OCI-LY1 (cell line): ENCODE measurements around the gene KCTD1.

Experiments used
- H2AFZ ChIP-seq: fragments of 200-600 bp; sonication (generic), shearing (Covaris generic); 2 replicates; pipeline ENCODE4 v1.6.0; 2014; ENCODE audit warnings: antibody characterized with exemption, mild to moderate bottlenecking, low read length
- H3F3A ChIP-seq: fragments of 200-600 bp; sonication (generic), shearing (Covaris generic); 2 replicates; pipeline ENCODE4 v1.6.0; 2014; ENCODE audit warnings: mild to moderate bottlenecking, antibody characterized with exemption, low read length, moderate library complexity; ENCODE audit not compliant: insufficient read depth
- H3K27ac ChIP-seq: fragments of 200-600 bp; sonication (generic); 2 replicates; pipeline ENCODE4 v1.5.1; 2014; ENCODE audit warnings: low read length, mixed run types, mild to moderate bottlenecking, low read depth; ENCODE audit not compliant: poor library complexity, severe bottlenecking
- H3K27me3 ChIP-seq: fragments of 200-600 bp; sonication (generic); 2 replicates; pipeline ENCODE4 v1.6.0; 2014; ENCODE audit warnings: antibody characterized with exemption, mild to moderate bottlenecking, low read length, moderate library complexity; ENCODE audit not compliant: insufficient read depth
- H3K36me3 ChIP-seq: fragments of 200-600 bp; sonication (generic); 2 replicates; pipeline ENCODE4 v1.6.1; 2014; ENCODE audit warnings: mild to moderate bottlenecking, antibody characterized with exemption, low read length, moderate library complexity, mixed read lengths; ENCODE audit not compliant: insufficient read depth
- H3K4me1 ChIP-seq: fragments of 200-600 bp; sonication (generic); 2 replicates; pipeline ENCODE4 v1.5.1; 2014; ENCODE audit warnings: mild to moderate bottlenecking, low read length, moderate library complexity; ENCODE audit not compliant: insufficient read depth, severe bottlenecking
- H3K4me2 ChIP-seq: fragments of 200-600 bp; sonication (generic), shearing (Covaris generic); 2 replicates; pipeline ENCODE4 v1.6.1; 2014; ENCODE audit warnings: low read length
- H3K4me3 ChIP-seq: fragments of 200-600 bp; sonication (generic); 2 replicates; pipeline ENCODE4 v1.5.1; 2014; ENCODE audit warnings: low read length, low read depth, mild to moderate bottlenecking, mixed read lengths; ENCODE audit not compliant: poor library complexity, severe bottlenecking
- H3K79me2 ChIP-seq: fragments of 200-600 bp; shearing (Covaris generic); 2 replicates; pipeline ENCODE4 v1.6.1; 2016; ENCODE audit warnings: mixed run types, low read length, mixed read lengths; ENCODE audit not compliant: insufficient read depth
- H3K9ac ChIP-seq: fragments of 200-600 bp; sonication (generic), shearing (Covaris generic); 2 replicates; pipeline ENCODE4 v1.6.1; 2014; ENCODE audit warnings: mild to moderate bottlenecking, low read length, mixed read lengths
- H3K9me2 ChIP-seq: fragments of 200-600 bp; sonication (generic), shearing (Covaris generic); 2 replicates; pipeline ENCODE4 v1.6.1; 2014; ENCODE audit warnings: low read depth, mild to moderate bottlenecking, low read length, mixed read lengths
- H3K9me3 ChIP-seq: fragments of 200-600 bp; shearing (Covaris generic); 2 replicates; pipeline ENCODE4 v1.6.1; 2014; ENCODE audit warnings: low read length, mixed read lengths
- H4K20me1 ChIP-seq: fragments of 200-600 bp; sonication (generic), shearing (Covaris generic); 2 replicates; pipeline ENCODE4 v1.6.0; 2016; ENCODE audit warnings: mild to moderate bottlenecking, low read length; ENCODE audit not compliant: insufficient read depth
- EZH2 ChIP-seq: fragments of 200-600 bp; sonication (generic), shearing (Covaris generic); IDR thresholded peaks from 2 replicates; pipeline ENCODE4 v1.8.0; 2017; ENCODE audit warnings: borderline replicate concordance, mixed run types, mild to moderate bottlenecking, antibody characterized with exemption, low read length, moderate library complexity, mixed read lengths
- TF ChIP-seq, protein P1 (sequence below): fragments of 200-600 bp; sonication (generic), shearing (Covaris generic); IDR thresholded peaks from 2 replicates; pipeline ENCODE4 v1.5.1; 2017; ENCODE audit warnings: mild to moderate bottlenecking, antibody characterized with exemption, low read length, moderate library complexity, mixed read lengths

Gene KCTD1

GRCh38 chr18:26546170-26546874, 2.0 kb downstream of the KCTD1 start:
- Histone ChIP-seq H3K36me3 (no peaks in the 10 kb centered on the region), H3K4me1 (peaks cover 31% of the 10 kb centered on the region), H3K27me3 (no peaks in the 10 kb centered on the region), H3K27ac (no peak overlapping the region), H3K4me3 (no peak overlapping the region), H3K9ac (no peak overlapping the region), H3K9me3 (no peaks in the 10 kb centered on the region), H4K20me1 (no peaks in the 10 kb centered on the region), H3K4me2 (peak overlapping the region; percentile 13; the same call in 1 of the 2 replicates), H3K9me2 (no peaks in the 10 kb centered on the region), H3K79me2 (no peaks in the 10 kb centered on the region), H2AFZ (no peak overlapping the region), H3F3A (no peaks in the 10 kb centered on the region)
- TF ChIP-seq, protein P1, sequence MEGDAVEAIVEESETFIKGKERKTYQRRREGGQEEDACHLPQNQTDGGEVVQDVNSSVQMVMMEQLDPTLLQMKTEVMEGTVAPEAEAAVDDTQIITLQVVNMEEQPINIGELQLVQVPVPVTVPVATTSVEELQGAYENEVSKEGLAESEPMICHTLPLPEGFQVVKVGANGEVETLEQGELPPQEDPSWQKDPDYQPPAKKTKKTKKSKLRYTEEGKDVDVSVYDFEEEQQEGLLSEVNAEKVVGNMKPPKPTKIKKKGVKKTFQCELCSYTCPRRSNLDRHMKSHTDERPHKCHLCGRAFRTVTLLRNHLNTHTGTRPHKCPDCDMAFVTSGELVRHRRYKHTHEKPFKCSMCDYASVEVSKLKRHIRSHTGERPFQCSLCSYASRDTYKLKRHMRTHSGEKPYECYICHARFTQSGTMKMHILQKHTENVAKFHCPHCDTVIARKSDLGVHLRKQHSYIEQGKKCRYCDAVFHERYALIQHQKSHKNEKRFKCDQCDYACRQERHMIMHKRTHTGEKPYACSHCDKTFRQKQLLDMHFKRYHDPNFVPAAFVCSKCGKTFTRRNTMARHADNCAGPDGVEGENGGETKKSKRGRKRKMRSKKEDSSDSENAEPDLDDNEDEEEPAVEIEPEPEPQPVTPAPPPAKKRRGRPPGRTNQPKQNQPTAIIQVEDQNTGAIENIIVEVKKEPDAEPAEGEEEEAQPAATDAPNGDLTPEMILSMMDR: no peak
- TF ChIP-seq EZH2: no peak

GRCh38 chr18:26545335-26546123, 2.8 kb downstream of the KCTD1 start:
- no peak overlapping the region for H3K27ac ChIP-seq
- no peaks in the 10 kb centered on the region for H3K36me3 ChIP-seq
- no peaks in the 10 kb centered on the region for H3F3A ChIP-seq
- peak overlapping the region; percentile 13; the same call in 1 of the 2 replicates for H3K4me2 ChIP-seq
- H3K4me1 ChIP-seq: peaks cover 31% of the 10 kb centered on the region
- no peaks in the 10 kb centered on the region for H3K9me3 ChIP-seq
- H3K27me3 ChIP-seq: no peaks in the 10 kb centered on the region
- H4K20me1 ChIP-seq: no peaks in the 10 kb centered on the region
- H3K9ac ChIP-seq: no peak overlapping the region
- no peak overlapping the region for H3K4me3 ChIP-seq
- no peak overlapping the region for H2AFZ ChIP-seq
- H3K9me2 ChIP-seq: no peaks in the 10 kb centered on the region
- TF ChIP-seq, protein P1: no peak
- no peak for TF ChIP-seq EZH2
- no peaks in the 10 kb centered on the region for H3K79me2 ChIP-seq

DNA sequence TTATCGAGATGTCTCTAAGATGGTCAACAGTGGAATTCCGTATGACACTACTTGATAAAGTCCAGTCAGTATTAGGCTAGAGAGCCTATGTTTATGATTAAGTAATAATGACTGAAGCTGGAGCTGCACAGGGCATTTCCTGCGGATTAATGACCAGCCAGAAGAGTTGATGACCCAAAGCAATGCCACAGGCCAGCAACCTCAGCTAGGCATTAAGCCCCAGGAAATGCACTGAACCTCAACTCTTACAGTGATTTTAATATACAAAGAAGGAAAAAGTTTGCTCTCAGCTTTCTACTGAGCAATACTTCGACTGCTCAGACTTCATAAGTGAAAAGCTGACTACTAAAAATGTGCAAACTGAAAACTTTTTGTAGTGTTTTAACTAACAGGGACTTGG, 3.9 kb downstream of the KCTD1 start:
- Histone ChIP-seq H3K79me2 (no peaks in the 10 kb centered on the region), H3K4me1 (peaks cover 21% of the 10 kb centered on the region)

More for the DNA sequence above, 3.9 kb downstream of the KCTD1 start:
- Histone ChIP-seq H3K9me2 (no peaks in the 10 kb centered on the region), H3K36me3 (no peaks in the 10 kb centered on the region), H3F3A (no peaks in the 10 kb centered on the region), H3K4me3 (no peak overlapping the region), H4K20me1 (no peaks in the 10 kb centered on the region), H3K4me2 (0 out of 2 replicates have a peak overlapping the region, but pooled peaks have one; percentile 2), H3K27ac (no peak overlapping the region), H3K27me3 (no peaks in the 10 kb centered on the region), H3K9me3 (no peaks in the 10 kb centered on the region), H3K9ac (no peak overlapping the region), H2AFZ (no peak overlapping the region)
- TF ChIP-seq EZH2: no peak
- TF ChIP-seq, protein P1: no peak
